Measurements from ENCODE around the gene CDH1.

CDH1 gene

DNA sequence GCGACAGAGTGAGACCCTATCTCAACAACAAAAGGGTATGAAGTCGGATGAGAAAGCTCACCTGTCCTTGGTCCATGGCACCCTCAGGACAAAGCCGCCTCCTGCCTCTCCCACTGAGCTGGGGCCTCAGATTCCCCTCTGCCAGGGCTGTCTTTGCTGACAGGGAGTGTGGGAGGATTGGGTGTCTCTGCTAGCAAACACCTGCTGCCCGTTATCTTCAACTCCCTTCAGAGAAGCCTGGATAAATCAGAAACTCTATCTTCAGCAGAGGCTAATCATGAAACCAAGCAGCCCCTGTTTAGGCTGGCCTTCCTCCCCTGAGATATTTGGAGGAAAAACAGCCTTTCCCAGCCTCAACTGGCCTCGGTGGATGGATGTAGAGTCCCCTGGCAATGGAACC lies 36.3 kb upstream of the CDH1 start:
- no peaks in the 10 kb centered on the region for H3K9me3 Mint-ChIP-seq
- peaks cover 6% of the 10 kb centered on the region for H3K4me1 Mint-ChIP-seq
- H3K36me3 Mint-ChIP-seq (ENCODE audit: low read depth), result no peaks in the 10 kb centered on the region
- H3K27ac Mint-ChIP-seq, result no peak overlapping the region
- H3K4me3 Mint-ChIP-seq, result no peak overlapping the region
- no peaks in the 10 kb centered on the region for H3K27me3 Mint-ChIP-seq (ENCODE audit: low read depth)
- TF ChIP-seq, protein P1, sequence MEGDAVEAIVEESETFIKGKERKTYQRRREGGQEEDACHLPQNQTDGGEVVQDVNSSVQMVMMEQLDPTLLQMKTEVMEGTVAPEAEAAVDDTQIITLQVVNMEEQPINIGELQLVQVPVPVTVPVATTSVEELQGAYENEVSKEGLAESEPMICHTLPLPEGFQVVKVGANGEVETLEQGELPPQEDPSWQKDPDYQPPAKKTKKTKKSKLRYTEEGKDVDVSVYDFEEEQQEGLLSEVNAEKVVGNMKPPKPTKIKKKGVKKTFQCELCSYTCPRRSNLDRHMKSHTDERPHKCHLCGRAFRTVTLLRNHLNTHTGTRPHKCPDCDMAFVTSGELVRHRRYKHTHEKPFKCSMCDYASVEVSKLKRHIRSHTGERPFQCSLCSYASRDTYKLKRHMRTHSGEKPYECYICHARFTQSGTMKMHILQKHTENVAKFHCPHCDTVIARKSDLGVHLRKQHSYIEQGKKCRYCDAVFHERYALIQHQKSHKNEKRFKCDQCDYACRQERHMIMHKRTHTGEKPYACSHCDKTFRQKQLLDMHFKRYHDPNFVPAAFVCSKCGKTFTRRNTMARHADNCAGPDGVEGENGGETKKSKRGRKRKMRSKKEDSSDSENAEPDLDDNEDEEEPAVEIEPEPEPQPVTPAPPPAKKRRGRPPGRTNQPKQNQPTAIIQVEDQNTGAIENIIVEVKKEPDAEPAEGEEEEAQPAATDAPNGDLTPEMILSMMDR (IDR thresholded peaks at IDR 0.05; ENCODE audit: unreplicated experiment in 3 of 3), result no peak

GRCh38 chr16:68704232-68704867 lies 32.7 kb upstream of the CDH1 start:
- H3K4me1 Mint-ChIP-seq, result peaks cover 12% of the 10 kb centered on the region
- no peaks in the 10 kb centered on the region for H3K9me3 Mint-ChIP-seq
- peak overlapping the region in 2 of 3 experiments; percentile 8 to 16 for H3K27ac Mint-ChIP-seq
- H3K27me3 Mint-ChIP-seq (ENCODE audit: low read depth), result peaks cover 6% of the 10 kb centered on the region
- H3K36me3 Mint-ChIP-seq (ENCODE audit: low read depth), result no peaks in the 10 kb centered on the region
- no peak overlapping the region for H3K4me3 Mint-ChIP-seq
- TF ChIP-seq, protein P1 (IDR thresholded peaks at IDR 0.05; ENCODE audit: unreplicated experiment in 3 of 3), result peak; percentile 64 to 72 (median 68)

GRCh38 chr16:68707340-68708152 lies 29.5 kb upstream of the CDH1 start:
- no peaks in the 10 kb centered on the region for H3K9me3 Mint-ChIP-seq
- peak overlapping the region in 1 of 3 experiments; percentile 21 for H3K27ac Mint-ChIP-seq
- peaks cover 19% of the 10 kb centered on the region for H3K27me3 Mint-ChIP-seq (ENCODE audit: low read depth)

DNA sequence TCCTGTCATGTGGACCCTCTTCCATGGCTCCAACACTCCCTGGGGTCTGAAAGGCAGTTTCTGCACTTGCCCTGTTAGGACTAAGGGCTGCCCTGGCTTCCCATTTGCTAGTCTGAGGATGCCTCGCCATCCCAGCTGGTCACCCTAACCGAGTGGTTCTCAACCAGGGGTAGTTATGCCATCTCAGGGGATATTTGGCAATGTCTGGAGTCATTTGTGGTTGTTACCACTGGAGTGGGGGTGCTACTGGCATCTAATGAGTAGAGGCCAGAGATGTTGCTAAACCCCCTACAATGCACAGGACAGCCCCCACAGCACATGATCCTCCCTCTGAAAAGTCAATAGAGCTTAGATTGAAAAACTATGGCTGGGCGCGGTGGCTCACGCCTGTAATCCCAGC lies 26.9 kb upstream of the CDH1 start:
- TF ChIP-seq, protein P1 (IDR thresholded peaks at IDR 0.05; ENCODE audit: unreplicated experiment in 3 of 3), result no peak
- no peak overlapping the region for H3K4me3 Mint-ChIP-seq
- peaks cover 23% of the 10 kb centered on the region for H3K27me3 Mint-ChIP-seq (ENCODE audit: low read depth)

More at GRCh38 chr16:68707340-68708152, 29.5 kb upstream of the CDH1 start:
- H3K36me3 Mint-ChIP-seq (ENCODE audit: low read depth), result no peaks in the 10 kb centered on the region
- peaks cover 14% of the 10 kb centered on the region for H3K4me1 Mint-ChIP-seq
- H3K4me3 Mint-ChIP-seq, result no peak overlapping the region
- TF ChIP-seq, protein P1 (IDR thresholded peaks at IDR 0.05; ENCODE audit: unreplicated experiment in 3 of 3), result peak in 1 of 3 experiments; percentile 23

GRCh38 chr16:68711421-68712139 lies 25.5 kb upstream of the CDH1 start:
- Mint-ChIP-seq H3K27me3 (ENCODE audit: low read depth) (peaks cover 26% of the 10 kb centered on the region), H3K4me3 (no peak overlapping the region), H3K9me3 (no peaks in the 10 kb centered on the region), H3K4me1 (peaks cover 24% of the 10 kb centered on the region), H3K27ac (no peak overlapping the region), H3K36me3 (ENCODE audit: low read depth) (no peaks in the 10 kb centered on the region)
- TF ChIP-seq, protein P1 (IDR thresholded peaks at IDR 0.05; ENCODE audit: unreplicated experiment in 3 of 3), result no peak

More for the DNA sequence above, 26.9 kb upstream of the CDH1 start:
- Mint-ChIP-seq H3K27ac (no peak overlapping the region), H3K9me3 (no peaks in the 10 kb centered on the region), H3K4me1 (peaks cover 25% of the 10 kb centered on the region), H3K36me3 (ENCODE audit: low read depth) (no peaks in the 10 kb centered on the region)
